ENCODE results near the gene AIF1.

DNA sequence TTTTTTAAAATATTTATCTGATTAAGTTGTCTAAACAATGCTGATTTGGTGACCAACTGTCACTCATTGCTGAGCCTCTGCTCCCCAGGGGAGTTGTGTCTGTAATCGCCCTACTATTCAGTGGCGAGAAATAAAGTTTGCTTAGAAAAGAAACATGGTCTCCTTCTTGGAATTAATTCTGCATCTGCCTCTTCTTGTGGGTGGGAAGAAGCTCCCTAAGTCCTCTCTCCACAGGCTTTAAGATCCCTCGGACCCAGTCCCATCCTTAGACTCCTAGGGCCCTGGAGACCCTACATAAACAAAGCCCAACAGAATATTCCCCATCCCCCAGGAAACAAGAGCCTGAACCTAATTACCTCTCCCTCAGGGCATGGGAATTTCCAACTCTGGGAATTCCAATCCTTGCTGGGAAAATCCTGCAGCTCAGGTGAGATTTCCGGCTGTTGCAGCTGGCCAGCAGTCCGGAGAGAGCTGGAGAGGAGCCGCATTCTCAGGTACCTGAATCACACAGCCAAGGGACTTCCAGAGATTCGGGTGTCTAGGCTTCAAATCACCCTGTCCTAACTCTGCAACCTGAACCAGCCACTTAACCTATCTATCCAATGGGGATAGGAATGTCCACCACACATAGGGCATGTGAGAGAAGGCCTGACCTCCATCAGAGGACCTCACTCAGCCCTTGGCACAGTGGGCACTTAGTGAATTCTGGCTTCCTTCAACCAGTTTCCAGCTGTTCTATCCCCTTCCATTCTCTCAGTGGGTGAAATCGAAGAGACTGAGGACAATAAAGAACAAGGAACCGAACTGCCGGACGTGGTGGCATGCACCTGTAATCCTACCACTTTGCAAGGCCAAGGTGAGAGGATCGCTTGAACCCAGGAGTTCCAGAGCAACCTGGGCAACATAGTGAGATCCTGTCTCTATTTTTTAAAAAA lies 36.6 kb upstream of the AIF1 start:
- no peak for TF ChIP-seq POLR2A (IDR thresholded peaks at IDR 0.05)
- TF ChIP-seq, protein P1, sequence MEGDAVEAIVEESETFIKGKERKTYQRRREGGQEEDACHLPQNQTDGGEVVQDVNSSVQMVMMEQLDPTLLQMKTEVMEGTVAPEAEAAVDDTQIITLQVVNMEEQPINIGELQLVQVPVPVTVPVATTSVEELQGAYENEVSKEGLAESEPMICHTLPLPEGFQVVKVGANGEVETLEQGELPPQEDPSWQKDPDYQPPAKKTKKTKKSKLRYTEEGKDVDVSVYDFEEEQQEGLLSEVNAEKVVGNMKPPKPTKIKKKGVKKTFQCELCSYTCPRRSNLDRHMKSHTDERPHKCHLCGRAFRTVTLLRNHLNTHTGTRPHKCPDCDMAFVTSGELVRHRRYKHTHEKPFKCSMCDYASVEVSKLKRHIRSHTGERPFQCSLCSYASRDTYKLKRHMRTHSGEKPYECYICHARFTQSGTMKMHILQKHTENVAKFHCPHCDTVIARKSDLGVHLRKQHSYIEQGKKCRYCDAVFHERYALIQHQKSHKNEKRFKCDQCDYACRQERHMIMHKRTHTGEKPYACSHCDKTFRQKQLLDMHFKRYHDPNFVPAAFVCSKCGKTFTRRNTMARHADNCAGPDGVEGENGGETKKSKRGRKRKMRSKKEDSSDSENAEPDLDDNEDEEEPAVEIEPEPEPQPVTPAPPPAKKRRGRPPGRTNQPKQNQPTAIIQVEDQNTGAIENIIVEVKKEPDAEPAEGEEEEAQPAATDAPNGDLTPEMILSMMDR (IDR thresholded peaks at IDR 0.05 in 4 of 5, conservative IDR thresholded peaks at IDR 0.05 in 1 of 5), result no peak

Measured in gastrocnemius medialis (tissue), 4 donors.